Caco-2 (cell line): Measurements from ENCODE around the gene CDH19. TPM values are rescaled to one million over a fixed set of nuclear protein-coding genes. Genes with fewer than 3 reads are reported as not detected.

Experiments used
- BruUV-seq: library from RNA; stranded (reverse); fragments of 400-500 nt; replicated peaks from 2 replicates; lab custom pipeline; 2021; lab: Mats Ljungman, UMichigan
- CTCF ChIA-PET: fragments of 300-600 bp; sonication (Branson Sonifier 250); formaldehyde crosslinking; loops from one replicate; lab custom pipeline; 2022; ENCODE audit warnings: antibody characterized with exemption; lab: Charles Lee
- POLR2A ChIA-PET: fragments of 300-600 bp; sonication (Branson Sonifier 250); formaldehyde crosslinking; loops from one replicate; lab custom pipeline; 2022; ENCODE audit warnings: antibody characterized with exemption; lab: Charles Lee
- DNase-seq, 2 experiments: peaks; one replicate each; pipeline versions ENCODE4 v3.0.0 to v3.0.0-alpha.2; 2020 to 2022
- H3K27me3 ChIP-seq: replicated peaks from 2 replicates; pipeline ENCODE4 v1.6.0; 2011; ENCODE audit warnings: low read length; ENCODE audit not compliant: control insufficient read depth, insufficient read depth
- H3K36me3 ChIP-seq: 2 replicates; pipeline ENCODE4 v1.5.1; 2011; ENCODE audit warnings: low read length; ENCODE audit not compliant: control insufficient read depth, insufficient read depth
- H3K4me1 ChIP-seq: fragments of 250-450 bp; sonication (Bioruptor Pico); 2 replicates; pipeline ENCODE4 v1.5.1; 2020; ENCODE audit warnings: mild to moderate bottlenecking
- H3K4me3 ChIP-seq: 2 replicates; pipeline ENCODE4 v1.5.1; 2011; ENCODE audit warnings: low read depth, mild to moderate bottlenecking, control low read depth, low read length
- H3K9me3 ChIP-seq: fragments of 250-450 bp; sonication (Bioruptor Pico); 2 replicates; pipeline ENCODE4 v1.5.1; 2020; ENCODE audit warnings: mild to moderate bottlenecking, moderate library complexity
- H3K27ac Mint-ChIP-seq: one replicate; pipeline ENCODE4 v1.8.0; 2022; ENCODE audit warnings: mixed read lengths; ENCODE audit not compliant: unreplicated experiment
- H3K27me3 Mint-ChIP-seq: one replicate; pipeline ENCODE4 v1.8.0; 2022; ENCODE audit warnings: mixed read lengths; ENCODE audit not compliant: insufficient read depth, unreplicated experiment
- H3K36me3 Mint-ChIP-seq: one replicate; pipeline ENCODE4 v1.8.0; 2022; ENCODE audit warnings: mild to moderate bottlenecking, mixed read lengths; ENCODE audit not compliant: insufficient read depth, unreplicated experiment
- H3K4me1 Mint-ChIP-seq: one replicate; pipeline ENCODE4 v1.8.0; 2022; ENCODE audit warnings: low read depth, mixed read lengths; ENCODE audit not compliant: unreplicated experiment
- H3K4me3 Mint-ChIP-seq: one replicate; pipeline ENCODE4 v1.8.0; 2022; ENCODE audit warnings: mild to moderate bottlenecking, moderate library complexity, mixed read lengths; ENCODE audit not compliant: unreplicated experiment
- H3K9me3 Mint-ChIP-seq: one replicate; pipeline ENCODE4 v1.8.0; 2022; ENCODE audit warnings: mixed read lengths; ENCODE audit not compliant: unreplicated experiment
- CTCF ChIP-seq, 2 experiments: fragments of 200-600 bp in 1 of 2; IDR thresholded peaks; 1 replicate in 1 of 2; 2 replicates in 1 of 2; pipeline versions ENCODE4 v1.5.1 to v1.8.0; 2011 to 2022; ENCODE audit warnings: antibody characterized with exemption in 1 of 2, control low read depth in 1 of 2, inconsistent platforms in 1 of 2, low read depth in 1 of 2, low read length in 1 of 2, mild to moderate bottlenecking in 1 of 2, moderate library complexity in 1 of 2; ENCODE audit not compliant: insufficient read depth in 1 of 2, severe bottlenecking in 1 of 2, unreplicated experiment in 1 of 2
- intact Hi-C: fragments of 100-400 bp; cut with micrococcal nuclease; formaldehyde crosslinking; loops from one replicate; pipeline ENCODE4 v1.10.0; 2022; ENCODE audit not compliant: unreplicated experiment
- total RNA-seq: library from RNA; stranded (reverse); gene quantifications from 2 replicates; pipeline ENCODE4 v1.2.3, GENCODE V29; 2022

The CDH19 gene
- total RNA-seq, 1 experiment from 2014 or later = not detected

DNA sequence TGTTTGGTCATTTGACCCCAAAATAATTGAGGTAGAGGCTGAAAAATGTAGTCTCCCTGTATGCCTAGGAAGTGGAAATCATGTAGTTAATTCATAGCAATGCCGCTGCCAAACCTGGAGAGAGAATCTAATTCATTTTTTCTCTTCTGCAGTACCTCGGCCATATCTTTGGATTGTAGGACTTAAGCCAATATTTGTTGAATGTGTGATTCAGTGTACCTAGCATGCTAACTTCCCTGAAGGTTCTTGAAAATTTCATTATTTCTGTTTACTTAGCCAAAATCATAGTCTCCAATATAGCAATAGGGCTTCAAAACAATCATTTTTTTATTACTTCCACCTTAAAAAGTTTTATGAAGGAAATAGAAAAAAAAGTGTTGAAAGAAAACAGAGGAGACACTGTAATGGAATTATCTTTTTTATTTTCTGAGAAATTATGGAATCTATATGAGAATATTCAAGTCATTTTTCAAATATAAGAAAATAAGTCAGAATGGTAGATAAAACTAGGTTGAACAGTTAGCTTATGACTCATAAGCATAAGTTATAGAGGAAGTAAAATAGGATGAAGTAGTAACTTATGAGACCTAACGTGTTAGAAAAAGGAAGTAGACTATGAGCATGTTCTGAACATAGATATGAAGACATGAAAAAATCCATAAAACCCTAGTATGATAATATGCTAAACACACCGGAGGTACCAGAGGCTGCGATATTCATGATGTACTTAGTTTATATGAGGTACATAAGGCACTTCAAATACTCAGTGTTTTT lies 35.2 kb upstream of the CDH19 start:
- H3K9me3 ChIP-seq = no peaks in the 10 kb centered on the region
- Mint-ChIP-seq H3K9me3 (no peaks in the 10 kb centered on the region), H3K36me3 (no peaks in the 10 kb centered on the region), H3K27me3 (no peaks in the 10 kb centered on the region), H3K4me1 (no peaks in the 10 kb centered on the region), H3K27ac (no peak overlapping the region), H3K4me3 (no peak overlapping the region)
- no peaks in the 10 kb centered on the region for H3K36me3 ChIP-seq
- no peaks in the 10 kb centered on the region for H3K27me3 ChIP-seq
- no TSS peak for BruUV-seq
- CTCF ChIA-PET = no interaction called here
- intact Hi-C loops = no loop called here
- POLR2A ChIA-PET = no interaction called here
- no peak overlapping the region for H3K4me3 ChIP-seq
- no peak for DNase-seq
- no peaks in the 10 kb centered on the region for H3K4me1 ChIP-seq
- TF ChIP-seq CTCF (IDR thresholded peaks at IDR 0.05; ENCODE audit: insufficient read depth in 1 of 2, low read depth in 1 of 2, low read length in 1 of 2, severe bottlenecking in 1 of 2, unreplicated experiment in 1 of 2) = no peak

DNA sequence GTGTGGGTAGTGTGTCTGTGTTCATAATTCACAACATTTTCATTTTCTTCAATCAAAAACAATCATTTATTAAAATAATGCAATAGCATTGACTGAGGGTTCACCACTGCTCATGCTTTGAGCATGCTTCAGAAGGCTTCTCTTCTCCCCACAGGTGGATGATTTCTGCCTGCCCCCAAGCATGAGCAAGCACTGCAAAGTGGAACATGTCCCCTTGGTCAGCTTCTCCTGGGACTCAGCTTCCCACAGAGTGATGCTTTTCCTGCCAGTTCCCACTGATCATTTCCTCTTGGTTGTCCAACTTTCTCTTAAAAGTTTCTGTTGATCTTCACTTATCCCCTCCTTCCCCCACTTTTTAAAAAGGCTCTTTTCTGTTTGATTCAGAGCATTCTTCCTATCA lies 31.5 kb upstream of the CDH19 start:
- POLR2A ChIA-PET = no interaction called here
- no peak for DNase-seq
- CTCF ChIA-PET = no interaction called here
- no peaks in the 10 kb centered on the region for H3K9me3 ChIP-seq
- H3K27ac Mint-ChIP-seq = no peak overlapping the region
- H3K27me3 ChIP-seq = no peaks in the 10 kb centered on the region
- intact Hi-C loops = no loop called here
- no peak overlapping the region for H3K4me3 Mint-ChIP-seq
- H3K36me3 Mint-ChIP-seq = no peaks in the 10 kb centered on the region
- no peaks in the 10 kb centered on the region for H3K27me3 Mint-ChIP-seq
- BruUV-seq = no TSS peak
- no peak overlapping the region for H3K4me3 ChIP-seq
- no peak for TF ChIP-seq CTCF (IDR thresholded peaks at IDR 0.05; ENCODE audit: insufficient read depth in 1 of 2, low read depth in 1 of 2, low read length in 1 of 2, severe bottlenecking in 1 of 2, unreplicated experiment in 1 of 2)
- H3K36me3 ChIP-seq = no peaks in the 10 kb centered on the region
- H3K9me3 Mint-ChIP-seq = no peaks in the 10 kb centered on the region
- no peaks in the 10 kb centered on the region for H3K4me1 Mint-ChIP-seq
- no peaks in the 10 kb centered on the region for H3K4me1 ChIP-seq

- BruUV-seq = no TSS peak
- H3K4me1 Mint-ChIP-seq = no peaks in the 10 kb centered on the region
- no peak for DNase-seq
- ChIA-PET CTCF (no interaction called here), POLR2A (no interaction called here)
- H3K27me3 Mint-ChIP-seq = no peaks in the 10 kb centered on the region
- Histone ChIP-seq H3K4me3 (no peak overlapping the region), H3K4me1 (no peaks in the 10 kb centered on the region), H3K9me3 (no peaks in the 10 kb centered on the region), H3K27me3 (no peaks in the 10 kb centered on the region), H3K36me3 (no peaks in the 10 kb centered on the region)
- no peak overlapping the region for H3K4me3 Mint-ChIP-seq
- no peaks in the 10 kb centered on the region for H3K9me3 Mint-ChIP-seq
- H3K36me3 Mint-ChIP-seq = no peaks in the 10 kb centered on the region
- intact Hi-C loops = no loop called here
- no peak overlapping the region for H3K27ac Mint-ChIP-seq
- no peak for TF ChIP-seq CTCF (IDR thresholded peaks at IDR 0.05; ENCODE audit: insufficient read depth in 1 of 2, low read depth in 1 of 2, low read length in 1 of 2, severe bottlenecking in 1 of 2, unreplicated experiment in 1 of 2)
Measured at GRCh38 chr18:66632756-66633155, 28.9 kb upstream of the CDH19 start.
